GM18868 (cell line): ENCODE results near the gene MXRA8.

Experiments used
- ATAC-seq: cut with Tn5 transposase; IDR thresholded peaks from one replicate; pipeline ENCODE4 v1.9.1; 2021; ENCODE audit warnings: mild to moderate bottlenecking, moderate library complexity; ENCODE audit not compliant: unreplicated experiment

Gene MXRA8

GRCh38 chr1:1309251-1310108 is 48.9 kb downstream of the MXRA8 start:
- ATAC-seq = no peak

GRCh38 chr1:1308756-1309250 is 49.6 kb downstream of the MXRA8 start:
- ATAC-seq = no peak

- ATAC-seq = peak; percentile 57
These were observed 50.2 kb downstream of the MXRA8 start, which contains the start of the genes ACAP3 and PUSL1 for GRCh38 chr1:1307923-1308755. ACAP3 (minus strand) TSS chr1:1307930; CDS start chr1:1307815, 115 bp downstream. PUSL1 (plus strand) TSS chr1:1308597; CDS start chr1:1308644, 47 bp downstream.

DNA sequence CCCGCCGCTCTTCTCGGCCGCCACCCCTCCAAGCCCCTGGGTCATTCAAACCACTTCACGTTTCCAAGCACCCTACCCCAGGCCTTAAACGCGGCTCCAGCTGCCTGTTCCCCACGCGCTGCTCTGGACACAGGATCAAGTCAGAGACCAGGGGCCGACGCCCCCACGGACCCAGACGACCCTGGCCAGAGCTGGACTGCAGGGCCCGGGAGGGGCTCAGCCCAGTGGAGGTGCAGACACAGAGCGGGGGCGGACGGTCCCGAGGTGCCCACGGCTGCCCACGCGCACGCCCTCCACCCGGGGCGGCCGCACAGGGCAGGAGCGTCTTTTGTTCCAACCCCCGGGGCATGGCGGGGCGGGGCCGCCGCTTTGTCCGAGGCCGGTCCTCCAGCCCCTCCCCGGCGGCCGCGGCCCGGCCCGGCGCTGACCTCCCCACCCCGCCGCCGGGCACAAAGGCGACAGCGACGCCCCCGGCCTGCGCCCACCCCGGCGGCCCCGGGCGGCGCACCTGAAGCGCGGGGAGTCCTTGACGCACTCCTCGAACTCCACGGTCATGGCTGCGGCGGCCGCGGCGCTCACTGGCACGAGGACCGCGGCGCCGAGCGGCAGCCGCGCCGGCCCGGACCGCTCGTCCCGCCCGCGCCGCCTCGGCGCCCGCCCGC is 51.0 kb downstream of the MXRA8 start:
- no peak for ATAC-seq

DNA sequence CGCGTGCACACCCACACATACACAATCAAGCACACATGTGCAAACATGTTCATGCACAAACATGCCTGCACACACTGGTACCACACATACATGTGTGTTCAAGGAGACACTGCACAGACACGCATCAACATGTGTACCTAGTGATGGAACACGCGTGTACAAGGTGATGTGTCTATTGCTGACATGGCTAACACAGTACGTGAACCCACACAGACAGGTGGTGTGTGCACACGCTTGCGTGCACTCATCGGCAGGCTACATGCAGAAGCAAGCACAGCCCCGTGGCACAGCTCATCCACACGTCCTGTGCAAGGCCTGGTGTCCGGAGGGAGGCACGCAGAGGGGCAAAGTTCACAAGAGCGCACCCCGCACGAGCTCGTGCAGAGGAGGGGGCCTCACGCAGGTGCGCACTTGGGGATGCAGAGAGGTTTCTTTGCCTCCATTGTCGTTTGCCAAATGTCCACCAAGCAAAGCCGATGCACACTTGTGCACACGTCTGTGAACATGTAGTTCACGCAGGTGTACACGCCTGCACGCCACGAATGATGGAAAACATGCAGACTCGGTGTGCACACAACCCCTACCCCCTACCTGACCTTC is 51.6 kb downstream of the MXRA8 start:
- no peak for ATAC-seq

GRCh38 chr1:1306070-1306660 is 52.2 kb downstream of the MXRA8 start:
- no peak for ATAC-seq

GRCh38 chr1:1305300-1306069 is 52.9 kb downstream of the MXRA8 start:
- ATAC-seq = no peak

DNA sequence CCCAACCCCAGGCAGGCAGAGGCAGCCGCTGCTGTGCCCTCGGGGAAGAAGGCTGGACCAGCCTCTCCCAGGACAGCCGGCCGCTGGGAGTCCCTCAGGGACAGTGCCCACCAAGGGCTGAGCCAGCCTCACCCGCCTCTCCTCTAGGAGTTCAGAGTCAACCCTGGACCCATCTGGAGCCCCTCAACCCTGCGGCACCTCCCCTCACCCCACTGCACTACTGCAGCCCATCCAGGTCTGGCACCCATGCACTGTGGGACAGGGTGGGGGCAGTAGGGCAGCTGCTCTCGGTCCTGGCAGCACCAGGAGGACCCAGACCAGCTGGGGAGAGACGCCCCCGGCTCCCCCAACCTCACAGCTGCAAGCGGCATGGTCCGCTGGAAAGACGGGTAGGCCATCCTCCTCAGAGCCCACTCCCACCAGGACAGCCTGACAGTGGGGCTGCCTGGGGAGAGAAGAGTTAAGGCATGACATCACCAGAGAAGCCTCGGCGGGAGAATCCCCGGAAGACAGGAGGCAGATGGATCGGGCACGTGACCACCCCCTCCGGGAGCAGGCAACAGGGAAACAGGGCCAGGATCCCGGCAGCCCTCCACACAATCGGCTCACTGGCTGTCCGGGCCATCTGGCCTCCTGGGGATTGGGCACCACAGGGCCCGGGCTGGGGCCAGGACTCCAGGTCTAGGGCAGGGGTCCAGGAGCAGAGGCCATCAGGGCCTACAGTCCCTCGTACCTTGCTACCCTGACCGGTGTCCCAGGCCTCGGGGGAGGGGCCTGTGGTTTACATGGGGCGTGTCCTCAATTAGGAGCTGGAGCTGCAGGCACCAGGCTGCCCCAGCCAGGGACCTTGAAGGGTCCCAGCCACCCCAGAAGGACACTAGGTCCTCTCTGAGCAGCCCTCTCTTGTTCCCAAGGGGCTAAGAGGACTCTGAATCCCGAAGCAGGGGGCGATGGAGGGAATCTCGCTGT is 53.7 kb downstream of the MXRA8 start:
- ATAC-seq = no peak

DNA sequence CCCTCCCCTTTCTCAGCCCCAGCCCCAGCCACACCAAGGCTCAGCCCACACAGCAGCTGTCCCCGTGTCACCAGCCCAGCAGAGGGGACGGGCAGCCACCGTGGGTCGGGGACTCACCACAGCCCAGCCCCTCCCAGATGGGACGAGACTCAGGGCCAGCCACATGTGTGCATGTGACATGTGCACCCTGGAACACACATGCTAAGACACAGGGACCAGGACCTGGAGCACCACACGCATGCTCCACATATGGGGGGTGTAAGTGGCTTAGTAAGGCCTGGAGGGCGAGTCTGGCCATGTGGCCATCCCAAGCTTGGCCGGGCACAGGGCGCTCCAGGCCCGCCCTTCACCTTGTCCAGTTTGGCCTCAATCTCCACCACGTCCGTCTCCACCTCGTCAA is 54.6 kb downstream of the MXRA8 start:
- ATAC-seq = no peak

GRCh38 chr1:1302951-1303509 is 55.3 kb downstream of the MXRA8 start:
- no peak for ATAC-seq
